ENCODE measurements around the gene TBRG1.
"Not testable (repeated sequence)": the region's sequence is repeated elsewhere in the genome, so short reads cannot be mapped to it uniquely, and the experiment has no call there.

The TBRG1 gene

GRCh38 chr11:124622531-124623451 lies at the start of gene TBRG1:
TBRG1 (plus strand) TSS chr11:124622864; CDS start chr11:124623084, 220 bp downstream.
- peak; percentile 66 to 67 for DNase-seq (ENCODE audit: low read depth in 2 of 2)

GRCh38 chr11:124577716-124578427 lies 44.8 kb upstream of the TBRG1 start:
- no peak for DNase-seq (ENCODE audit: low read depth in 2 of 2)

- DNase-seq (ENCODE audit: low read depth in 2 of 2) = no peak
Observed at GRCh38 chr11:124578761-124579160, 43.9 kb upstream of the TBRG1 start.

- no peak for DNase-seq (ENCODE audit: low read depth in 2 of 2)
Observed at GRCh38 chr11:124581817-124582216, 40.8 kb upstream of the TBRG1 start.

- no peak for DNase-seq (ENCODE audit: low read depth in 2 of 2)
Observed at GRCh38 chr11:124582565-124582964, 40.1 kb upstream of the TBRG1 start.

GRCh38 chr11:124583781-124584180 lies 38.9 kb upstream of the TBRG1 start:
- no peak for DNase-seq (ENCODE audit: low read depth in 2 of 2)

GRCh38 chr11:124584681-124585372 lies 37.8 kb upstream of the TBRG1 start:
- DNase-seq (ENCODE audit: low read depth in 2 of 2) = no peak

- DNase-seq (ENCODE audit: low read depth in 2 of 2) = peak; percentile 15 to 36
Observed at GRCh38 chr11:124586238-124586860, 36.3 kb upstream of the TBRG1 start.

GRCh38 chr11:124591430-124591829 lies 31.2 kb upstream of the TBRG1 start:
- no peak for DNase-seq (ENCODE audit: low read depth in 2 of 2)

- no peak for DNase-seq (ENCODE audit: low read depth in 2 of 2)
Observed at GRCh38 chr11:124592627-124593026, 30.0 kb upstream of the TBRG1 start.

GRCh38 chr11:124595302-124595701 lies 27.4 kb upstream of the TBRG1 start:
- no peak for DNase-seq (ENCODE audit: low read depth in 2 of 2)

- DNase-seq (ENCODE audit: low read depth in 2 of 2) = no peak
Observed at GRCh38 chr11:124597626-124598025, 25.0 kb upstream of the TBRG1 start.

GRCh38 chr11:124600621-124601320 lies 21.9 kb upstream of the TBRG1 start:
- no peak for DNase-seq (ENCODE audit: low read depth in 2 of 2)

- DNase-seq (ENCODE audit: low read depth in 2 of 2) = no peak
Observed at GRCh38 chr11:124602193-124602592, 20.5 kb upstream of the TBRG1 start.

- not testable (repeated sequence) for DNase-seq (ENCODE audit: low read depth in 2 of 2)
Observed at GRCh38 chr11:124602723-124603122, 19.9 kb upstream of the TBRG1 start.

GRCh38 chr11:124605719-124606118 lies 16.9 kb upstream of the TBRG1 start:
- DNase-seq (ENCODE audit: low read depth in 2 of 2) = no peak

- DNase-seq (ENCODE audit: low read depth in 2 of 2) = no peak
Observed at GRCh38 chr11:124608147-124608546, 14.5 kb upstream of the TBRG1 start.

GRCh38 chr11:124610295-124610694 lies 12.4 kb upstream of the TBRG1 start:
- no peak for DNase-seq (ENCODE audit: low read depth in 2 of 2)

GRCh38 chr11:124611064-124611463 lies 11.6 kb upstream of the TBRG1 start, which contains the start of gene PANX3:
PANX3 (plus strand) TSS chr11:124611428; CDS start chr11:124611557, 129 bp downstream.
- no peak for DNase-seq (ENCODE audit: low read depth in 2 of 2)

GRCh38 chr11:124612045-124612444 lies 10.6 kb upstream of the TBRG1 start:
- DNase-seq (ENCODE audit: low read depth in 2 of 2) = no peak
